ENCODE measurements around the gene PIP4K2A.

DNA sequence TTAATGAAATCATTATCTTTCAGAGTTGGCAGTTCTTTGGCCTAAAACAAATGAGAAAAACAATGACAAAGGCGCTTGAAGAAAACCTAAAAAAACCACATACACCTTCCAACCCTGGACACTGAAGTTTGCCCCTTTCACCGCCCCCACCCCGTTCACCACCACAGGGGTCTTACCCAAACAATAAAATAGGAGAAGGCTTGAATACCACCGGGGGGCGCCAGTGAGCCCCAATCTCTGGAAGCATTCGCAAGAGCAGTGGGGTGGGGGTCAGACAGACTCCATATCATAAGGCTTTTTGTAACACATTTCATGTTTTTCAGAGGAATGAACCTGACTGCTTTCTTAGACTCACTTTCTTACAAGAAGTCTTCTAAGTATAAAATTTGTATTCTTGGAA, 163.6 kb downstream of the PIP4K2A start:
- TF ChIP-seq, protein P1, sequence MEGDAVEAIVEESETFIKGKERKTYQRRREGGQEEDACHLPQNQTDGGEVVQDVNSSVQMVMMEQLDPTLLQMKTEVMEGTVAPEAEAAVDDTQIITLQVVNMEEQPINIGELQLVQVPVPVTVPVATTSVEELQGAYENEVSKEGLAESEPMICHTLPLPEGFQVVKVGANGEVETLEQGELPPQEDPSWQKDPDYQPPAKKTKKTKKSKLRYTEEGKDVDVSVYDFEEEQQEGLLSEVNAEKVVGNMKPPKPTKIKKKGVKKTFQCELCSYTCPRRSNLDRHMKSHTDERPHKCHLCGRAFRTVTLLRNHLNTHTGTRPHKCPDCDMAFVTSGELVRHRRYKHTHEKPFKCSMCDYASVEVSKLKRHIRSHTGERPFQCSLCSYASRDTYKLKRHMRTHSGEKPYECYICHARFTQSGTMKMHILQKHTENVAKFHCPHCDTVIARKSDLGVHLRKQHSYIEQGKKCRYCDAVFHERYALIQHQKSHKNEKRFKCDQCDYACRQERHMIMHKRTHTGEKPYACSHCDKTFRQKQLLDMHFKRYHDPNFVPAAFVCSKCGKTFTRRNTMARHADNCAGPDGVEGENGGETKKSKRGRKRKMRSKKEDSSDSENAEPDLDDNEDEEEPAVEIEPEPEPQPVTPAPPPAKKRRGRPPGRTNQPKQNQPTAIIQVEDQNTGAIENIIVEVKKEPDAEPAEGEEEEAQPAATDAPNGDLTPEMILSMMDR (IDR thresholded peaks at IDR 0.05): peak; percentile 39 to 55 (median 52)
- TF ChIP-seq POLR2A (IDR thresholded peaks at IDR 0.05) (no peak), POLR2AphosphoS5 (IDR thresholded peaks at IDR 0.05) (no peak)
